NT2/D1 (cell line): ENCODE results near the gene AK4.

Experiments used
- DNase-seq: peaks from one replicate; pipeline ENCODE4 v3.0.0-alpha.2; 2011; ENCODE audit warnings: low read depth, low spot score
- H3K27me3 ChIP-seq: 2 replicates; pipeline ENCODE4 v1.6.0; 2011; ENCODE audit warnings: mild to moderate bottlenecking; ENCODE audit not compliant: insufficient read length, insufficient read depth
- H3K36me3 ChIP-seq: 2 replicates; pipeline ENCODE4 v1.6.1; 2011; ENCODE audit warnings: mild to moderate bottlenecking, low read length, mixed read lengths; ENCODE audit not compliant: insufficient read depth, insufficient read length
- H3K4me1 ChIP-seq: 2 replicates; pipeline ENCODE4 v1.5.1; 2011; ENCODE audit not compliant: insufficient read depth, insufficient read length
- H3K4me3 ChIP-seq: 2 replicates; pipeline ENCODE4 v1.5.1; 2011; ENCODE audit warnings: low read depth; ENCODE audit not compliant: insufficient read length
- H3K9ac ChIP-seq: 2 replicates; pipeline ENCODE4 v1.6.0; 2011; ENCODE audit warnings: low read depth; ENCODE audit not compliant: insufficient read length
- H3K9me3 ChIP-seq: 2 replicates; pipeline ENCODE4 v1.5.1; 2011; ENCODE audit warnings: mild to moderate bottlenecking, low read length; ENCODE audit not compliant: insufficient read depth
- SUZ12 ChIP-seq: IDR thresholded peaks from 2 replicates; pipeline ENCODE4 v1.6.1; 2011; ENCODE audit not compliant: insufficient read length, insufficient read depth; ENCODE audit errors: extremely low read depth
- YY1 ChIP-seq: IDR thresholded peaks from 2 replicates; pipeline ENCODE4 v1.6.1; 2011; ENCODE audit not compliant: insufficient read length, insufficient read depth
- ZNF274 ChIP-seq: IDR thresholded peaks from 2 replicates; pipeline ENCODE4 v1.6.1; 2011; ENCODE audit warnings: mild to moderate bottlenecking, low read depth, low read length

The AK4 gene

DNA sequence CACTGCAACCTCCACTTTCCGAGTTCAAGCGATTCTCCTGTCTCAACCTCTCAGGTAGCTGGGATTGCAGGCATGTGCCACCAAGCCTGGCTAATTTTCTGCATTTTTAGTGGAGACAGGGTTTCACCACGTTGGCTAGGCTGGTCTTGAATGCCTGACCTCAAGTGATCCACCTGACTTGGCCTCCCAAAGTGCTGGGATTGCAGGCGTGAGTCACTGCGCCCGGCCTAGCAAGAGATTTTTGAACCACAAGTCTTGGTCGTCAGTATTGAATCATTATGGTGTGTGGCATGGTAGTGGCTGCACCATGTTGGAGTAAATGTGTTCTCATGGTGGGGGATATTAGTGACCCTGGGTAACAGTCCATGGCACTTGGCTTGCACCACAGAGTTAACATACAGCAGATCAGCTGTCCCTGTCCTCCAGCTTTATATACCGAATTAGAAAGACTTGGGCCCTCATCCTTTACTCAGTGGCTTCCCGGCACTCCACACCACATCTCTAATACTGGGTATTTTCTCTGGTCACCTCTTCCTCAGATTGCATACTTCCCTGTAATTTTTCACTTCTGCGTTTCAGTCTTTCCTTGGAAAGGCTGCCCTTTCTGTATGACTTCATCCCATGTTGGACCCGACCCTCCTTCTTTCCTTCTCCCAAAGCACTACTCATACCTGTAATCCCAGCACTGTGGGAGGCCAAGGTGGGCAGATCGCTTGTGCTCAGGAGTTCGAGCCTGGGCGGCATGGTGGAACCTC, 25.1 kb downstream of the AK4 start:
- no peak for DNase-seq
- H3K9ac ChIP-seq = no peak overlapping the region
- TF ChIP-seq SUZ12 (no peak), ZNF274 (no peak), YY1 (no peak)
- H3K36me3 ChIP-seq = no peaks in the 10 kb centered on the region
- no peaks in the 10 kb centered on the region for H3K27me3 ChIP-seq
- no peaks in the 10 kb centered on the region for H3K4me1 ChIP-seq
- no peak overlapping the region for H3K4me3 ChIP-seq
- H3K9me3 ChIP-seq = no peaks in the 10 kb centered on the region

DNA sequence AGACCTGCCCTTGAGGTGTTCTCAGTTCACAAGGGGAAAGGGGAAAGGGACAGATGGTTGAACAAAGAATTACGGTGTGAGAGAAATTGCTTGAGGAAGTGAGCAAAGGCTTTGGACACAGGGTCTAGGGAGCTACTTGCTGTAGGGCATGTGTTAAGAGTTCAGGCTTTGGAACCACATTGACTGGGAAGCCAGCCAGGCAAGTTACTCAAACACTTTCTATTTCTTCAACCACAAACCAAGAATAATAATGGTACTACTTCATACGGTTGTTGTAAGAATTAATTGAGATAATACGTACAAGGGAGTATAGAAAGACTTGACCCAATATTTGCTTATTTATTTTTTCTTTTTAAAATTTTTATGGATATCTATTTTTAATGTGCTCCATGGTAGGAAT, 26.6 kb downstream of the AK4 start:
- H3K4me1 ChIP-seq = no peaks in the 10 kb centered on the region

DNA sequence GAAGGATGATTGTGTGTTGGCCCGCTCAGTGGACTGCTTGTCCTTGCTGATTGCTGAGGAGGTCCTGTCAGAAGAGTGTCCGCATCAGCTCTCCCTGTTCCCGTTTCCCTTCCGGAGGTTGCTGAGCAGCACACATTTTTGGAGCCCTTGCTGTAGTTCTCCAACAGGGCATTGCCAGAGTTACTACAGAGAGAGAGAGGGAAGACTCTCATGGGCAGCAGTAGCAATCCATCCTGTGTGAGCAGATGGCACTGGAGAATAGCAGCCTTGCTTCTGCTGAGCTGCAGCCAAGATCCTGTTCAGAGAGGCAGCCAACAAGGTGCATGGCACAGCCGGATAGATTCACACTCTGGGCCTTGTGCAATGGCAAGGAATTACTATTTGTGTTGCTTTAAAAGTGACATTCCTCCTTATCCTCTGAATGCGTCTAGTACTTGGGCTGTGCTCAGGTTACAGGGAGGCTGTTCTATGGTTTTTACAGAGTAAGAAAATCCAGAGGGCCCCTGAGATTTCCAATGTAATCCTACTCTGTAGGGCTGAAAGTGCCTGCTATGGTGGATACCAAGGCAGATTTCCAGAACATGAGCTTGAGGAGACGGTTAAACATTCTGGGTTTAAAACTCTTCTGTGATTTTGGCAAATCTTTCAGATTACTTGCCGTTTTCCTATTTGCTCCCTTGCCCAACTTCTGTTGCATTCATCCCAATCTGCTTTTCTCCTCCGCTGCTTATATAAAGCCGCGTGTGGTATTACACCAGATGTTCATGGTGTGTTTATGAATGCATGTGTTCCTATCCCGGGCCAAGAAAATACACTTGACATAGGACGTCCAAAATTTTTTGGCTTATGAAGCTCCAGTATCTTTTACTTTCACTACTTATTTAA, 27.4 kb downstream of the AK4 start:
- Histone ChIP-seq H3K27me3 (no peaks in the 10 kb centered on the region), H3K4me1 (no peaks in the 10 kb centered on the region), H3K9ac (no peak overlapping the region), H3K9me3 (no peaks in the 10 kb centered on the region), H3K4me3 (no peak overlapping the region), H3K36me3 (no peaks in the 10 kb centered on the region)
- DNase-seq = no peak
- TF ChIP-seq YY1 (no peak), SUZ12 (no peak), ZNF274 (no peak)

More for the DNA sequence above, 26.6 kb downstream of the AK4 start:
- Histone ChIP-seq H3K9ac (no peak overlapping the region), H3K36me3 (no peaks in the 10 kb centered on the region), H3K27me3 (no peaks in the 10 kb centered on the region), H3K9me3 (no peaks in the 10 kb centered on the region), H3K4me3 (no peak overlapping the region)
- no peak for DNase-seq
- TF ChIP-seq SUZ12 = no peak
- TF ChIP-seq YY1 = no peak
- TF ChIP-seq ZNF274 = no peak

DNA sequence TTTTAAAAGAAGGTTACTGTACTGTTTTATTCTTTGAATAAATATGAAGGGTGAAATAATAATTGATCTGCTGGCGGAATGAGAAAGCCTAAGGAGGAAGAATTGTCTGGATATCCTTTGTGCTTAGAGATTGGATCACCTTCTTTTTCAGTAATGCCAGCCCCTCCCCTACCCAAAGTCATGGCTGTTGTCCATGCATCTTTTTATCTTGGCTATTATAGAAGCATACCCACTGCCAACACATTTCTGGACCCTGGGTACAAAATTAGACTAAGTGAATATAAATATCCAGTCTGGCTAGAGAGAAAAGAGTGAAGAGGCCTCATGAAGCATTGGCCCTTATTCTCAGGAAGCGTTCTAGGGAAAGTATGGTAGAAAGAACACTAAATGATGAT, 28.1 kb downstream of the AK4 start:
- H3K4me3 ChIP-seq = no peak overlapping the region

GRCh38 chr1:65176591-65176990, 28.6 kb downstream of the AK4 start:
- no peak for TF ChIP-seq SUZ12
- TF ChIP-seq YY1 = no peak
- no peak for TF ChIP-seq ZNF274
- Histone ChIP-seq H3K9ac (no peak overlapping the region), H3K4me1 (no peaks in the 10 kb centered on the region), H3K9me3 (no peaks in the 10 kb centered on the region), H3K27me3 (no peaks in the 10 kb centered on the region), H3K4me3 (no peak overlapping the region), H3K36me3 (no peaks in the 10 kb centered on the region)
- no peak for DNase-seq

More for the DNA sequence above, 28.1 kb downstream of the AK4 start:
- Histone ChIP-seq H3K9ac (no peak overlapping the region), H3K36me3 (no peaks in the 10 kb centered on the region), H3K27me3 (no peaks in the 10 kb centered on the region), H3K9me3 (no peaks in the 10 kb centered on the region), H3K4me1 (no peaks in the 10 kb centered on the region)
- TF ChIP-seq YY1 (no peak), ZNF274 (no peak), SUZ12 (no peak)
- DNase-seq = no peak

DNA sequence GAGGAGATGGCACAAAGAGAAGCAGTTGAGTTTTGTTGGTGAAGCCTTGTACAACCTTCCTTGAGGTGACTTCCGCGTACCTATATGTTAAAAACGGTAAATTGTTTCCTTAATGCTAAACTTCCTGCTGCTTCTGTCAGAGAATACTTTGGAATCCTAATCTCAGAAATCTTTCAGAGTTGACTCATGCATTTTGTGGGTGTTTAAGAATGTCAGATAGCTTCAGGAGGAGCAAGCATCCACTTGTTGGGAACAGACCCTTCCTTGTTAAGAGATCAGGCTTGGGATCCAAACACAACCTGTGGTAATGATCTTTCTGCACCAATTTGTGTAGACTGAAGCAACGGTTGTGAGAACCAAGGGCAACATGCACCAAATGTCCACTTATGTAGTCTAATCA, 29.5 kb downstream of the AK4 start:
- H3K4me1 ChIP-seq = no peaks in the 10 kb centered on the region
- no peaks in the 10 kb centered on the region for H3K9me3 ChIP-seq
- no peak overlapping the region for H3K4me3 ChIP-seq
- no peak overlapping the region for H3K9ac ChIP-seq
- no peaks in the 10 kb centered on the region for H3K36me3 ChIP-seq
- TF ChIP-seq ZNF274 = no peak
- TF ChIP-seq YY1 = no peak
- no peak for TF ChIP-seq SUZ12
- no peak for DNase-seq
- no peaks in the 10 kb centered on the region for H3K27me3 ChIP-seq

- no peaks in the 10 kb centered on the region for H3K9me3 ChIP-seq
- no peak overlapping the region for H3K9ac ChIP-seq
- DNase-seq = no peak
- H3K4me1 ChIP-seq = no peaks in the 10 kb centered on the region
- no peaks in the 10 kb centered on the region for H3K36me3 ChIP-seq
- no peak overlapping the region for H3K4me3 ChIP-seq
- TF ChIP-seq SUZ12 = no peak
- TF ChIP-seq ZNF274 = no peak
- TF ChIP-seq YY1 = no peak
- H3K27me3 ChIP-seq = no peaks in the 10 kb centered on the region
Observed at GRCh38 chr1:65178235-65178634, 30.2 kb downstream of the AK4 start.
